SK-N-SH (cell line): ENCODE results near the gene INKA1.

Source experiments
- CTCF ChIP-seq: fragments of 200-600 bp; sonication (generic); IDR thresholded peaks from 2 replicates; pipeline ENCODE4 v1.6.1; 2017; ENCODE audit warnings: antibody characterized with exemption, mild to moderate bottlenecking, moderate library complexity
- EP300 ChIP-seq, 2 experiments: IDR thresholded peaks; 2 replicates each; pipeline versions ENCODE4 v1.4.0 to v1.6.1; 2012; ENCODE audit warnings: borderline replicate concordance in 1 of 2, low read depth in 1 of 2, low read length in 1 of 2
- EZH2phosphoT487 ChIP-seq: fragments of 200-600 bp; sonication (generic); IDR thresholded peaks from 2 replicates; pipeline ENCODE4 v1.6.1; 2017; ENCODE audit warnings: low read depth, mixed run types, mild to moderate bottlenecking, antibody characterized with exemption, moderate library complexity, borderline replicate concordance
- RAD21 ChIP-seq: IDR thresholded peaks from 2 replicates; pipeline ENCODE4 v1.6.1; 2012; ENCODE audit warnings: mild to moderate bottlenecking, low read length
- REST ChIP-seq: IDR thresholded peaks from 2 replicates; pipeline ENCODE4 v1.6.1; 2012; ENCODE audit warnings: mild to moderate bottlenecking, low read depth, low read length, moderate library complexity

- TF ChIP-seq CTCF: peak; percentile 84
- no peak for TF ChIP-seq EP300 (IDR thresholded peaks at IDR 0.05; ENCODE audit: borderline replicate concordance in 1 of 2, low read depth in 1 of 2, low read length in 1 of 2)
- peak; percentile 93 for TF ChIP-seq RAD21
- no peak for TF ChIP-seq EZH2phosphoT487
- no peak for TF ChIP-seq REST
Measured at GRCh38 chr3:49802719-49803464, at the start of gene INKA1.
